ENCODE results near the gene SRGAP3. TPM values are rescaled to one million over a fixed set of nuclear protein-coding genes. Genes with fewer than 3 reads are reported as not detected.

SRGAP3 gene
- total and polyA plus RNA-seq, 4 donors: 1.2 to 32.8 (median 7.3) TPM

- 75 to 76% methylated on average over 6 of the region's 6 CpGs for WGBS, 2 donors
- Histone ChIP-seq H3K9ac (ENCODE audit: insufficient read depth in 1 of 2, low read length in 2 of 2) (no peak overlapping the region), H3K9me3 (ENCODE audit: control insufficient read depth in 4 of 4, insufficient read depth in 3 of 4, low read length in 3 of 4) (no peaks in the 10 kb centered on the region), H3K27me3 (ENCODE audit: control insufficient read depth in 3 of 3, insufficient read depth in 3 of 3, low read length in 2 of 3) (no peaks in the 10 kb centered on the region), H3K36me3 (ENCODE audit: control insufficient read depth in 4 of 4, insufficient read depth in 4 of 4, low read length in 4 of 4) (peaks cover 0 to 34% (median 15%) of the 10 kb centered on the region in 4 donors), H3K4me3 (no peak overlapping the region), H3K27ac (ENCODE audit: low read depth in 1 of 2, low read length in 1 of 2) (no peak overlapping the region), H3K4me1 (ENCODE audit: control insufficient read depth in 5 of 5, insufficient read depth in 5 of 5, low read length in 5 of 5) (peaks cover 0 to 2% (median 0%) of the 10 kb centered on the region in 5 donors)
- no peak for ATAC-seq (ENCODE audit: insufficient read depth, low FRiP score)
- no peak for DNase-seq
- no peak for TF ChIP-seq CTCF (IDR thresholded peaks at IDR 0.05; ENCODE audit: control extremely low read depth, extremely low read depth)
Measured at GRCh38 chr3:9008550-9009255, 240.7 kb downstream of the SRGAP3 start.

GRCh38 chr3:9007928-9008327 lies 241.5 kb downstream of the SRGAP3 start:
- ATAC-seq (ENCODE audit: insufficient read depth, low FRiP score) (no peak), DNase-seq (no peak)
- WGBS, 2 donors: 76 to 85% methylated on average over 2 of the region's 2 CpGs
- Histone ChIP-seq H3K27ac (ENCODE audit: low read depth in 1 of 2, low read length in 1 of 2) (no peak overlapping the region), H3K36me3 (ENCODE audit: control insufficient read depth in 4 of 4, insufficient read depth in 4 of 4, low read length in 4 of 4) (peaks cover 0 to 30% (median 15%) of the 10 kb centered on the region in 4 donors), H3K9me3 (ENCODE audit: control insufficient read depth in 4 of 4, insufficient read depth in 3 of 4, low read length in 3 of 4) (no peaks in the 10 kb centered on the region), H3K4me3 (no peak overlapping the region), H3K4me1 (ENCODE audit: control insufficient read depth in 5 of 5, insufficient read depth in 5 of 5, low read length in 5 of 5) (peaks cover 0 to 2% (median 0%) of the 10 kb centered on the region in 5 donors), H3K27me3 (ENCODE audit: control insufficient read depth in 3 of 3, insufficient read depth in 3 of 3, low read length in 2 of 3) (no peaks in the 10 kb centered on the region), H3K9ac (ENCODE audit: insufficient read depth in 1 of 2, low read length in 2 of 2) (no peak overlapping the region)
- no peak for TF ChIP-seq CTCF (IDR thresholded peaks at IDR 0.05; ENCODE audit: control extremely low read depth, extremely low read depth)

GRCh38 chr3:9007213-9007612 lies 242.2 kb downstream of the SRGAP3 start:
- peaks cover 0 to 2% (median 0%) of the 10 kb centered on the region in 5 donors for H3K4me1 ChIP-seq (ENCODE audit: control insufficient read depth in 5 of 5, insufficient read depth in 5 of 5, low read length in 5 of 5)
- no peak overlapping the region for H3K4me3 ChIP-seq
- H3K9ac ChIP-seq (ENCODE audit: insufficient read depth in 1 of 2, low read length in 2 of 2): no peak overlapping the region
- ATAC-seq (ENCODE audit: insufficient read depth, low FRiP score): no peak
- peaks cover 0 to 27% (median 12%) of the 10 kb centered on the region in 4 donors for H3K36me3 ChIP-seq (ENCODE audit: control insufficient read depth in 4 of 4, insufficient read depth in 4 of 4, low read length in 4 of 4)
- TF ChIP-seq CTCF (IDR thresholded peaks at IDR 0.05; ENCODE audit: control extremely low read depth, extremely low read depth): no peak
- 79% methylated on average over 2 of the region's 2 CpGs for WGBS, 2 donors
- no peaks in the 10 kb centered on the region for H3K27me3 ChIP-seq (ENCODE audit: control insufficient read depth in 3 of 3, insufficient read depth in 3 of 3, low read length in 2 of 3)
- no peak overlapping the region for H3K27ac ChIP-seq (ENCODE audit: low read depth in 1 of 2, low read length in 1 of 2)
- no peaks in the 10 kb centered on the region for H3K9me3 ChIP-seq (ENCODE audit: control insufficient read depth in 4 of 4, insufficient read depth in 3 of 4, low read length in 3 of 4)
- DNase-seq: no peak

Data from lung (tissue), 12 donors.